ENCODE data around the gene CCDC15.
A peak's percentile ranks its signal among the peaks of the same experiment; 100 is the strongest.

CCDC15 gene

GRCh38 chr11:124953753-124954589 is at the start of gene CCDC15:
Gene CCDC15 (plus strand): TSS chr11:124954202. CDS start chr11:124954733, 531 bp downstream.
- DNase-seq, result peak; percentile 74 to 92 (median 90)

- DNase-seq, result peak in 1 of 4 experiments; percentile 12
Observed at GRCh38 chr11:124915541-124916369, 38.2 kb upstream of the CCDC15 start.

GRCh38 chr11:124916370-124916710 is 37.7 kb upstream of the CCDC15 start:
- DNase-seq, result no peak

- DNase-seq, result no peak
Observed at GRCh38 chr11:124917115-124917637, 36.8 kb upstream of the CCDC15 start.

- DNase-seq, result no peak
Observed at GRCh38 chr11:124918950-124919349, 35.1 kb upstream of the CCDC15 start, which contains the start of gene HEPN1. Gene HEPN1 (plus strand): TSS chr11:124919250.

- no peak for DNase-seq
Observed at GRCh38 chr11:124919898-124920297, 34.1 kb upstream of the CCDC15 start.

GRCh38 chr11:124920356-124920755 is 33.6 kb upstream of the CCDC15 start:
- no peak for DNase-seq

- DNase-seq, result peak; percentile 18 to 69 (median 58)
Observed at GRCh38 chr11:124920870-124921609, 33.0 kb upstream of the CCDC15 start.

GRCh38 chr11:124922831-124923230 is 31.2 kb upstream of the CCDC15 start:
- DNase-seq, result no peak

- peak in 1 of 4 experiments; percentile 9 for DNase-seq
Observed at GRCh38 chr11:124923296-124923695, 30.7 kb upstream of the CCDC15 start.

GRCh38 chr11:124928942-124929665 is 24.9 kb upstream of the CCDC15 start:
- DNase-seq, result no peak

GRCh38 chr11:124930799-124931198 is 23.2 kb upstream of the CCDC15 start:
- DNase-seq, result no peak

- no peak for DNase-seq
Observed at GRCh38 chr11:124934862-124935547, 19.0 kb upstream of the CCDC15 start.

- DNase-seq, result no peak
Observed at GRCh38 chr11:124935548-124936514, 18.2 kb upstream of the CCDC15 start, which contains the start of gene HEPACAM. Gene HEPACAM (minus strand): TSS chr11:124936047. CDS start chr11:124936006, 41 bp downstream.

GRCh38 chr11:124937336-124937935 is 16.6 kb upstream of the CCDC15 start:
- DNase-seq, result no peak

- no peak for DNase-seq
Observed at GRCh38 chr11:124938206-124938765, 15.7 kb upstream of the CCDC15 start.

- DNase-seq, result no peak
Observed at GRCh38 chr11:124938970-124939369, 15.0 kb upstream of the CCDC15 start.

GRCh38 chr11:124941703-124942102 is 12.3 kb upstream of the CCDC15 start:
- DNase-seq, result no peak

All from activated naive CD4-positive, alpha-beta T cell (primary cell).